ENCODE data around the gene NPAS4.
"Not testable (repeated sequence)": the region's sequence is repeated elsewhere in the genome, so short reads cannot be mapped to it uniquely, and the experiment has no call there.

NPAS4 gene

DNA sequence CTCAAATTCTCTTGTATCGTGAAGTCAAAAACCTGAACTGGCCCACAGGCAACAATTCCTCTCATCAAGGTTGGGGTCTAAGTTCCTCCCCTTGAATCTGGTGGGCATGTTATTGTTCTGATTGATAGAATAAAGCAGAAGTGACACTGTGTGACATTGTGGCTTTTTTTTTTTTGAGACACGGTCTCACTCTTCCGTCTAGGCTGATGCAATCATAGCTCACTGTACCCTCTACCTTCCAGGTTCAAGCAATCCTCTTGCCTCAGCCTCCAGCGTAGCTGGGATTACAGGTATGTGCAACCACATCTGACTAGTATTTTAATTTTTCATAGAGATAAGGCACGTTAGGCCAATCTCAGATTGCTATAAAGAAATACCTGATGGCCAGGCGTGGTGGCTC is 37.0 kb downstream of the NPAS4 start:
- no peak for DNase-seq (ENCODE audit: low read depth)

DNA sequence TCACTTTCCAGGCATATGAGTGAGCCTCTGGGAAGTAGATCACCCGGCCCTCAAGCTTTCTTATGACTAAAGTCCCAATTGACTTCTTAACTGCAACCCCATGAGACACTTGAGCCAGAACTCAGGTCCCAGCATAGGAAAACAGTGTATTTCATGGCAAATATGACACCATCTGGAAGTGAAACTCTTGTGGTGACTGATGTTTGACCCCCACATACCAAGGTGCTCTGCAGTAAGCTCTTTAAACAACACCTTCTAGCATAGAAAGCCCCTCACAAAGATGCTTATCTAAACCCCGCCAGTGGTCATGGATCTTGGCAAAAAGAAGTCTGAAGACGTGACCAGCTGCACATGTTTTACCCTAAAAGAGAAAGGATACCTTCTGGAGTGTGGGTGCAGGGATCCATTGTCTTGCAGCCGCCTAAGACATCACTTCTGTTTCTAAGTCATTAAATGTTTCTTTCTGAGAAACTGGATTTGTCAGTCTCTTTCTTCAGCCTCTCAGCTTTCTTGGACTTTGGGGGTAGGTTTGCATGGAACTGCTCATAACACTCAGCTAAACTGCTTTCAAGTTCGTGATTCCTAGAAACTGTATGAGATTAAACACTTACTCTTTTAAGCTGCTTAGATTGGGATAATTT is 38.4 kb downstream of the NPAS4 start:
- DNase-seq (ENCODE audit: low read depth), result no peak

DNA sequence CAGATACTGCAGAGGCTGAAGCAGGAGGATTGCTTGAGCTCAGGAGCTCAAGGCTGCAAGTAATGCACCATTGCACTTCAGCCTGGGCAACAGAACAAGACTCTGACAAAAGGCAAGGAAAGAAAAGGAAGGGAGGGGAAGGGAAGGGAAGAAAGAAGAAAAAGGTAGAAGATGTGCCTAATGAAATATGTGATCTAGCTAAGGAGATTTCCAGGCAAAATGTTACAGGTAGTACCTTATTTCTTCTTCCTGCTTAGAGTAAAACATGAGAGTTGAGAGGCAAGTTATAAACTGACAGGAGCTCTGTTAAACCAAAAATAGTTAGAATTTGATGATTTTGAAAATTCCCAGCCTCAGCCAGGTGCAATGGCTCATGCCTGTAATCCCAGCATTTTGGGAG is 41.2 kb downstream of the NPAS4 start:
- no peak for DNase-seq (ENCODE audit: low read depth)

GRCh38 chr11:66462911-66463310 is 42.1 kb downstream of the NPAS4 start:
- DNase-seq (ENCODE audit: low read depth), result no peak

- DNase-seq (ENCODE audit: low read depth), result not testable (repeated sequence)
Measured at GRCh38 chr11:66464116-66464515, 43.3 kb downstream of the NPAS4 start.

- no peak for DNase-seq (ENCODE audit: low read depth)
Measured at GRCh38 chr11:66464916-66465315, 44.1 kb downstream of the NPAS4 start.

GRCh38 chr11:66465373-66466224 is 44.8 kb downstream of the NPAS4 start:
- DNase-seq (ENCODE audit: low read depth), result no peak

- DNase-seq (ENCODE audit: low read depth), result peak; percentile 89
Measured at GRCh38 chr11:66466225-66467033, 45.6 kb downstream of the NPAS4 start, which contains the start of gene PELI3. TSS of gene PELI3 (plus strand) at chr11:66466905. CDS start at chr11:66468129, 1,224 bp downstream.

DNA sequence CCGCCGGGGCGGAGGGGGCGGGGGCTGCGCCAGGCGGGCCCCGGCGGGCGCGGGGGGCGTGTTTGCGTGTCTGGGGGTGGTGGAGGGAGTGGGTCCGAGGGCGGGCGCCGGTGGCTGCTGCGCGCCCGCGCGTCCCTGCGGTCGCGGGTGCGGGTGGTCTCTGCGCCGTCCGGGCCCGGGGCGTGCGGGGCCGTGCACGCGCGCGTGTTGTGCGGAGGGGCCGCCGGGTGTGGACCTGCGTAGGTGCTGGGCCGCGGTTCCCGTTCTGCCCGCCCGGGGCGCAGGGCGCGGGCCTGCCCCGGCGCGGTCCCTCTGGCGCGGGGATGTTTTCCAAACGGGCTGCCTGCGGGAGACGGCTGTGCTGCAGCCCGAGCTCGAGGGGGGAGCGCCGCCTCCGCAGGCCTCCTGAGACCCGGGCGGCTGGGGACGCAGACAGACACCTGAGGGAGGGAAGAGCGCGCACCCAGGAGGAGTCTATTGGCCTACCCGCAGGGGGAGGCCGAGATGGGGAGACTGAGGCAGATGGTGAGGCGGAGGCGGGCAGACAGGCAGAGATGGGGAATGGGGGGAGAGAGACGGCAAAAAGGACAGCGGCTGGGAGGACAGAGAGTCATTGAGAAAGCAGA is 46.3 kb downstream of the NPAS4 start:
- no peak for DNase-seq (ENCODE audit: low read depth)

GRCh38 chr11:66467756-66468155 is 46.9 kb downstream of the NPAS4 start:
- DNase-seq (ENCODE audit: low read depth), result no peak

DNA sequence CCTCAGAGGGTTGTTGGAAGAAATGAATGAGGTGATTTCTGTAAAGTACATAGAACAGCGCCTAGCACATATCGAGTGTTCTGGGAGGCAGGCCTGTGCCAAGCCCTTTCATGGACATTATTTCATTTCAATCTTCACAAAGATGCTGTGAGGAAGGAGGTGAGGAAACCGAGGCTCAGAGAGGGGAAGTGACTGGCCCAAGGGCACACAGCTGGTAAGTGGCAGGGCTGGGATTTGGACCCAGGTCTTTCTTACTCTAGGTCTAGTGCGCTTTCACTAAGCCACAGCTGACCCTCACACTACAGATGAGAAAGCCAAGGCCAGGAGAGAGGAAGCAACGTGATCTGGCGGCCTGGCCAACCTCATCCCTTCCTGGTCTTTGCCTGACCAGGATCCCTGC is 47.9 kb downstream of the NPAS4 start:
- no peak for DNase-seq (ENCODE audit: low read depth)

GRCh38 chr11:66469441-66469840 is 48.6 kb downstream of the NPAS4 start:
- no peak for DNase-seq (ENCODE audit: low read depth)

DNA sequence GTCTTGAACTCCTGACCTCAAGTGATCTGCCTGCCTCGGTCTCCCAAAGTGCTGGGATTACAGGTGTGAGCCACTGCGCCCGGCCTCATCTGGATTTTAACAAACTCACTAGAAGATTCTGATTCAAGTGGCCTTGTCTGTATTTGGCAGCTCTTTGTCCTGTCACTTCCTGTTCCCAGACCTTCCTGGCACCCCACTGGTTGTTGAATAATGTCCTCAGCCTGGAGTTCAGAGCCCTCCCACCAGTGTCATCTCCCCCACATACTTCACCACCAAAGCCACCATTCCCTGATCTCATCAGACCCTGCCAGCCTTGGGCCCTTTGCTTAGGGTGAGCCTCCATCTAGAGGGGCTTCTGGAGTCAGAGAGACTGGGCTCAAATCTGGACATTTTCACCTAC is 49.2 kb downstream of the NPAS4 start:
- DNase-seq (ENCODE audit: low read depth), result no peak

- DNase-seq (ENCODE audit: low read depth), result no peak
Measured at GRCh38 chr11:66471142-66471541, 50.3 kb downstream of the NPAS4 start.

DNA sequence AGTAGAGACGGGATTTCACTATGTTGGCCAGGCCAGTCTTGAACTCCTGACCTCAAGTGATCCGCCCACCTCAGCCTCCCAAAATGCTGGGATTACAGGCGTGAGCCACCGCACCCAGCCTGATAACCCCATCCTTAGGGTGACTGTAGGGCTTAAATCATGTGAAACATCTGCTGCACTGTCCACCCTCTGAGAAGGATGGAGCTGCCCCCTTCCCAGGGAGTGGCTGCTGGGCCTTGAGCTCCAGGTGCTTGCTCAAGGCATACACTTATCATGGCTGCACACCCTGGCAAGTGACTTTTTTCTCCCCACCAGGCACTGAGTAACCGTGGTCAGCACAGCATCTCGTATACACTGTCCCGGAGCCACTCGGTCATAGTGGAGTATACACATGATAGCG is 51.2 kb downstream of the NPAS4 start:
- no peak for DNase-seq (ENCODE audit: low read depth)

GRCh38 chr11:66473167-66473566 is 52.3 kb downstream of the NPAS4 start:
- no peak for DNase-seq (ENCODE audit: low read depth)

GRCh38 chr11:66473608-66474515 is 53.0 kb downstream of the NPAS4 start:
- DNase-seq (ENCODE audit: low read depth), result no peak

DNA sequence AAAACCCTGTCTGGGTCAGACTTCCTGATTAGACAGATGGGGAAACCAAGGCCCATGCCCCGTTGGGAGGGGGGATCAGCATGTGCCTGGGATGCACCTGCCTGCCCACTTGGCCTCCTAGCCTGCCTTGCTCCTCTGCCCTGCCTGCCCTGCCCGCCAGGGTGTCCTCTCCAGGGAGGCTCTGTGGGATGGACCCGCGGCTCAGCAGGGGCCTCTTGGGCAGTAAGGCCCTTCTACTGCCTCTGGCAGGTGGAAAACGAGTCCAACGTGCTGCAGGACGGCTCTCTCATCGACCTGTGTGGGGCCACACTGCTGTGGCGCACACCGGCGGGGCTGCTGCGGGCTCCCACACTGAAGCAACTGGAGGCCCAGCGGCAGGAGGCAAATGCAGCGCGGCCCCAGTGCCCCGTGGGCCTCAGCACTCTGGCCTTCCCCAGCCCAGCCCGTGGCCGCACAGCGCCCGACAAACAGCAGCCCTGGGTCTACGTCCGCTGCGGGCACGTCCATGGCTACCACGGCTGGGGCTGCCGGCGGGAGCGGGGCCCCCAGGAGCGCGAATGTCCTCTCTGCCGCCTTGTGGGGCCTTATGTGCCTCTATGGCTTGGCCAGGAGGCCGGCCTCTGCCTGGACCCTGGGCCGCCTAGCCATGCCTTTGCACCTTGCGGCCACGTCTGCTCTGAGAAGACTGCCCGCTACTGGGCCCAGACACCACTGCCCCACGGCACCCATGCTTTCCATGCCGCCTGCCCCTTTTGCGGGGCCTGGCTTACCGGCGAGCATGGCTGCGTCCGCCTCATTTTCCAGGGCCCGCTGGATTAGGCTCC is 54.7 kb downstream of the NPAS4 start:
- DNase-seq (ENCODE audit: low read depth), result no peak

All from stimulated activated CD4-positive, alpha-beta T cell treated with anti-CD3 and anti-CD28 coated beads, Interleukin-2, amount 100 ng/mL, for 4 hours (primary cell).